Liver (tissue), 9 donors: ENCODE data around the gene PDE9A. TPM values are rescaled to one million over a fixed set of nuclear protein-coding genes. Genes with fewer than 3 reads are reported as not detected.

ENCODE experiments used
- DNase-seq: peaks from one replicate; pipeline ENCODE4 v3.0.0-alpha.2; 2017; ENCODE audit warnings: low spot score
- H3K27ac ChIP-seq, 2 donors: one replicate each; pipeline ENCODE4 v1.7.0; 2013; ENCODE audit warnings: inconsistent platforms in 2 of 2, low read length in 2 of 2, control low read depth in 1 of 2, low read depth in 1 of 2, mild to moderate bottlenecking in 1 of 2
- H3K27me3 ChIP-seq, 4 donors: one replicate each; pipeline versions ENCODE4 v1.6.1 to v1.7.0; 2013; ENCODE audit warnings: low read length in 3 of 4, inconsistent platforms in 1 of 4, mild to moderate bottlenecking in 1 of 4, moderate library complexity in 1 of 4; ENCODE audit not compliant: control insufficient read depth in 4 of 4, insufficient read depth in 4 of 4
- H3K36me3 ChIP-seq, 4 donors: one replicate each; pipeline versions ENCODE4 v1.6.1 to v1.7.0; 2013; ENCODE audit warnings: low read length in 3 of 4, mild to moderate bottlenecking in 3 of 4, low read depth in 1 of 4, moderate library complexity in 1 of 4; ENCODE audit not compliant: control insufficient read depth in 4 of 4, insufficient read depth in 3 of 4
- H3K4me1 ChIP-seq, 4 donors: one replicate each; pipeline versions ENCODE4 v1.6.1 to v1.7.0; 2013; ENCODE audit warnings: low read length in 3 of 4, mild to moderate bottlenecking in 3 of 4, moderate library complexity in 1 of 4; ENCODE audit not compliant: control insufficient read depth in 4 of 4, insufficient read depth in 4 of 4
- H3K4me3 ChIP-seq, 3 donors: one replicate each; pipeline versions ENCODE4 v1.6.1 to v1.7.0; 2013; ENCODE audit warnings: low read length in 3 of 3, control low read depth in 1 of 3, low read depth in 1 of 3, mild to moderate bottlenecking in 1 of 3
- H3K9ac ChIP-seq, 2 donors: one replicate each; pipeline ENCODE4 v1.7.0; 2013; ENCODE audit warnings: low read length in 2 of 2, mild to moderate bottlenecking in 2 of 2, moderate library complexity in 2 of 2, control low read depth in 1 of 2, low read depth in 1 of 2
- H3K9me3 ChIP-seq, 4 donors: one replicate each; pipeline versions ENCODE4 v1.6.1 to v1.7.0; 2013; ENCODE audit warnings: low read length in 3 of 4; ENCODE audit not compliant: control insufficient read depth in 4 of 4
- ATF3 ChIP-seq: IDR thresholded peaks from 2 replicates; pipeline ENCODE4 v1.6.1; 2016; ENCODE audit warnings: antibody characterized with exemption
- FOXA1 ChIP-seq: IDR thresholded peaks from 2 replicates; pipeline ENCODE4 v1.6.1; 2016; ENCODE audit warnings: antibody characterized with exemption
- FOXA2 ChIP-seq: IDR thresholded peaks from 2 replicates; pipeline ENCODE4 v1.6.1; 2016; ENCODE audit warnings: antibody characterized with exemption
- GABPA ChIP-seq, 2 donors: IDR thresholded peaks in 1 of 2; conservative IDR thresholded peaks in 1 of 2; 2 replicates each; pipeline ENCODE4 v1.6.1; 2016; ENCODE audit warnings: antibody characterized with exemption in 2 of 2, mild to moderate bottlenecking in 1 of 2, moderate library complexity in 1 of 2
- HNF4A ChIP-seq, 2 donors: conservative IDR thresholded peaks; 2 replicates each; pipeline ENCODE4 v1.6.1; 2016; ENCODE audit warnings: antibody characterized with exemption in 2 of 2, mild to moderate bottlenecking in 2 of 2
- HNF4G ChIP-seq: IDR thresholded peaks from 2 replicates; pipeline ENCODE4 v1.6.1; 2016; ENCODE audit warnings: antibody characterized with exemption
- MAX ChIP-seq: IDR thresholded peaks from 2 replicates; pipeline ENCODE4 v1.6.1; 2016; ENCODE audit warnings: antibody characterized with exemption
- REST ChIP-seq: IDR thresholded peaks from 2 replicates; pipeline ENCODE4 v1.6.1; 2016; ENCODE audit warnings: antibody characterized with exemption, mild to moderate bottlenecking
- SP1 ChIP-seq: IDR thresholded peaks from 2 replicates; pipeline ENCODE4 v1.6.1; 2018; ENCODE audit warnings: antibody characterized with exemption, mild to moderate bottlenecking
- TAF1 ChIP-seq: conservative IDR thresholded peaks from 2 replicates; pipeline ENCODE4 v1.6.1; 2016; ENCODE audit warnings: antibody characterized with exemption, mild to moderate bottlenecking
- ZBTB33 ChIP-seq: IDR thresholded peaks from 2 replicates; pipeline ENCODE4 v1.6.1; 2016; ENCODE audit warnings: antibody characterized with exemption
- WGBS: extraction: QIAGEN DNeasy Blood & Tissue Kit; methylation state at CpG from one replicate; pipeline ENCODE4 v1.1.7; 2013; 5-methylcytosine and 5-hydroxymethylcytosine counted together
- polyA plus RNA-seq, 2 donors: library from polyadenylated mRNA; stranded (reverse) in 1 of 2; unstranded in 1 of 2; fragments of 200-250 nt in 1 of 2; fragments of >200 nt in 1 of 2; fragmentation: Nextera tagmentation in 1 of 2; extraction: Ambion mirVana in 1 of 2; gene quantifications; one replicate each; pipeline versions ENCODE4 v1.2.1 to v1.2.3, GENCODE V29; 2013 to 2015
- total RNA-seq, 2 donors: library from RNA; depleted of rRNA; stranded (reverse); fragments of >200 nt; gene quantifications; one replicate each; pipeline ENCODE4 v1.2.3, GENCODE V29; 2014
- donor health status: healthy.
- donor health status: healthy.
- donor health status: healthy.
- donor health status: healthy.
- donor health status: healthy.

The PDE9A gene
- total and polyA plus RNA-seq, 4 donors, result 1.5 to 4.2 (median 2.7) TPM

GRCh38 chr21:42794551-42794950 is 141.1 kb downstream of the PDE9A start:
- no peaks in the 10 kb centered on the region for H3K9me3 ChIP-seq
- no peaks in the 10 kb centered on the region for H3K36me3 ChIP-seq
- no peak overlapping the region for H3K9ac ChIP-seq
- no peaks in the 10 kb centered on the region for H3K27me3 ChIP-seq
- TF ChIP-seq HNF4G (no peak), SP1 (no peak), MAX (no peak), HNF4A (conservative IDR thresholded peaks at IDR 0.05) (no peak), ATF3 (no peak), GABPA (IDR thresholded peaks at IDR 0.05 in 1 of 2, conservative IDR thresholded peaks at IDR 0.05 in 1 of 2) (no peak), ZBTB33 (no peak), REST (no peak)
- H3K27ac ChIP-seq, result no peak overlapping the region
- H3K4me1 ChIP-seq, result no peaks in the 10 kb centered on the region
- 65% methylated on average over 6 of the region's 6 CpGs for WGBS
- DNase-seq, result no peak
- H3K4me3 ChIP-seq, result no peak overlapping the region

- H3K36me3 ChIP-seq, result no peaks in the 10 kb centered on the region
- H3K27ac ChIP-seq, result no peak overlapping the region
- TF ChIP-seq FOXA2 (no peak), HNF4G (no peak), ATF3 (no peak), TAF1 (no peak), GABPA (IDR thresholded peaks at IDR 0.05 in 1 of 2, conservative IDR thresholded peaks at IDR 0.05 in 1 of 2) (no peak), FOXA1 (no peak), HNF4A (conservative IDR thresholded peaks at IDR 0.05) (no peak), ZBTB33 (no peak)
- H3K9ac ChIP-seq, result no peak overlapping the region
- H3K4me1 ChIP-seq, result no peaks in the 10 kb centered on the region
- H3K9me3 ChIP-seq, result no peaks in the 10 kb centered on the region
- WGBS, result 49% methylated on average over 13 of the region's 13 CpGs
- no peak for DNase-seq
- no peak overlapping the region for H3K4me3 ChIP-seq
- no peaks in the 10 kb centered on the region for H3K27me3 ChIP-seq
These were observed 143.1 kb downstream of the PDE9A start for GRCh38 chr21:42796327-42797062.
